Stimulated activated CD4-positive, alpha-beta T cell treated with anti-CD3 and anti-CD28 coated beads, Interleukin-1b, Interleukin-23, amount 100 ng/mL, for 1 hour (primary cell): ENCODE results near the gene ADAMTSL3.

ENCODE experiments used
- DNase-seq, 2 donors: peaks; one replicate each; pipeline ENCODE4 v3.0.0-alpha.2; 2020; ENCODE audit warnings: low read depth in 2 of 2

ADAMTSL3 gene

DNA sequence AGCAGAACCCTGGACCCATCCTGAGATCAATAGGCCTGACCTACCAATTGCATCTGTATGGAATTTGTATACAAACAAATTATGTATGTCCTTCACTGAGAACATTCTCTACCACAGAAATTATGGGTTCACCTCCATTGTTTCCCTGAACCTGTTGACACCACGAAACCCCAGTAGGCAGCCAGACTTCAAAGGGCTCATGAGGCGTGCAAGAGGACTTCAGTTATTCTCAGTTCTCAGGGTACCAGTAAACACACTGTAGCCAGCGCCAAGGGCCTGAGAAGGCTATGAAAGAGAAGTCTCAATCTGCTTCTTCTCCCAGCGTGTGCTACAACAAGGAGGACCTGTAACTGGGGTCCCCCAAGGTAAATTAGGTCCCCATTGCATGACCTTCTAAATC is 326.7 kb downstream of the ADAMTSL3 start:
- DNase-seq, result no peak

DNA sequence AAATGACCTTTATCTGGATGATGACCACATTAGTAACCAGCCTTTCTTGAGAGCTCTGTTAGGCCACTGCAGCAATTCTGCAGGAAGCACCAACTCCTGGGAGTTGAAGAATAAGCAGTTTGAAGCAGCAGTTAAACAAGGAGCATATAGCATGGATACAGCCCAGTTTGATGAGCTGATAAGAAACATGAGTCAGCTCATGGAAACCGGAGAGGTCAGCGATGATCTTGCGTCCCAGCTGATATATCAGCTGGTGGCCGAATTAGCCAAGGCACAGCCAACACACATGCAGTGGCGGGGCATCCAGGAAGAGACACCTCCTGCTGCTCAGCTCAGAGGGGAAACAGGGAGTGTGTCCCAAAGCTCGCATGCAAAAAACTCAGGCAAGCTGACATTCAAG is 328.8 kb downstream of the ADAMTSL3 start:
- no peak for DNase-seq

DNA sequence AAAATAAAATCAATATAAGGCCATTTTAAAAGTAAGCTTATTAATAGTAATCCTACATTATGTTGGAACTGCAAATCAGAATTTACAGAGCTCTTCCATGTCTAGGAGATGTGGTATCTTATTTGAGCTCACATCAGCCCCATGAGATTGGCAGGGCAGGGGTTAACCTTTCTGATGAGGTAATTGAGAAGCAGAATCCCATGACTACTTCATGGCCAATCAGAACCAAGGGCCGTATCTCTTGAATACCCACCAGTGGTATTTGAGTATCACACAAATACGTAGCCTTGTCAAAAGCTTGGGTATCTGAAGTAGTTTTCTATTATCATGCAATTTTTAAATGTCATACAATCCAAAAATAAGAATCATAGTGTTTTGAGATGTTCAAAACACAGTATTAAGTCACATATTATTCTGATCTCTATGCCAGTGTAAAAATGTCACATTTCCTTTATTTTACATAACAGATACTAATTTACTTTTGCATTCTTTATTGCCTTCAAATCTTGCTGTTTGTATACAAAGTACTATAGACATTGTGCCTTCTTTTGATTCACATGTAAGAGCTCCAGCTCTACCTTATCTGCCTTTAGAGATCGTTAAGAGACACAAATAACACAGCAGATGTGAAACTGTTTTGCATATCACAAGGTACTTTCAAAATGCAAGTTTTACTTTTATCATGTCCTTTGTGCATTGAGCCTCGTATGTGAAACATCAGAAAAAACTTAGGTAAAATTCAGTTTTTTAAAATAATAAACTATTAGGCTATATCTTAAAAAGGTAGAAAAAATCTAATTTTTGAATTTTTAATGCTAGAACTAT is 329.9 kb downstream of the ADAMTSL3 start:
- no peak for DNase-seq

DNA sequence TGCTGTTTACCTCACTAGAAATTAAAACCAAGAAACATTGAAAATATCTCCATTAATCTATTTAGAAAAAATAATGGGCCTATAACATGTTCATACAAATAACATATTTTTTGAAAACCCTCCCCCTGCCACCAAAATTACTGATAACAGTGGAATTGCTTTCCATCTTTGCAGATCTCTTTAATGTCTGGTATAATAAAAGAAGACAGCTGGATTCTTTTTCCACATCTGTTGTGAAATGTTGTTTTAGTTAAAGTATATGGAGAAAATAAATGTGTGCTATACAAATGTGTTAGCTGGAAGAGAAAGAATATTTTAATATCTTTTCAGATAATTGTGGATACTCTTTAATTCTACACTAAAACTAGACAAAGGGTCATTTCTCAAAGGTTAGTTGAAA is 330.7 kb downstream of the ADAMTSL3 start:
- DNase-seq, result no peak

DNA sequence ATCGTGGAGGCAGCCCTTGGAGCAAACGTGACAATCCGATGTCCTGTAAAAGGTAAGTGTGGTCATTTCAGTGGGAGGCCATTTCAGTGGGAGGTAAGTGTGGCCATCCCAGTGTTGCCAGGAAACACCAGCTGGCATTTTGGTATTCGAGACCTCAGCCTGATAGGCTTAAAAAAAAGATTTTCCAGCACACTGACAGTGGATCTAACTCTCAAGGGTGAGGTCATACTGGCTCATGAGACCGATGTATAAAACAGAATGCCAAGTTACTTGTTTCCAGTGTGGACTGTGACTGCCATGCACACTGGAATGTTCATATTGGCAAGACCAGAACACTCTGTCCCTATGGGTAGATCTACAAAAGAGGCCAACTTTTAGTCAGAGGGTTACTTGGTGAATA is 337.2 kb downstream of the ADAMTSL3 start:
- no peak for DNase-seq

DNA sequence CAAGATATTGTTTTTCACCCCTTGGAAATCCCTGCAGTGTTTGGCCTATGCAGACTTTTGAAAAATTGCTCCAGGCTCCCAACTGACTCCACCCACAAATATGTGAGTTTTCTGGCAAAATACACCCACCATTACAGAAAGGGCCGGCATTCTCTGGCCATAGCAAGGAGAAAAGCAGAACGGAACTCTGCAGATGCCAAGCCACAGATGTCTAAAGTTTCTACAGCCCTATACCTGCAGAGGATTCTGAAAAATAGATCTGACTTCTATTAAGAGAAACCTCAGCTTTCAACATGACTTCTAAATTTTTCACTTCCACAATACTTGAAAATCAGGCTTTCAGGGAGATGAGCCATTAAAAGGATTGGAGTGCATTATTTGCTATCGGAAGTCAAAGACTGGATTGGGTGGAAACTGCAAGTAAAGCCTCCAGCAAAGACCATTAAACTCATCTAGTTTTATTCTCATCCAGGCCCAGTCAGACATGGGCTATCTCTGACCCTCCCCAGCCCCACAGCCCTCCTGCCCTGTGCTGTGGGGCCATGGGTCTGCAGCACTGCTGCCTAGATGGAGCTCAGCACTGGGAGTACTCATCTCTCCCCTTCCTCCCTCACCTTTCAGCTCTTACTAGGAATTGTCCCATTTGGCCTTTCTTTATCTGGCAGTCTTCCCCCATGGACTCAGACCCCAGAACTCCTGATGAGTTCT is 338.6 kb downstream of the ADAMTSL3 start:
- no peak for DNase-seq

DNA sequence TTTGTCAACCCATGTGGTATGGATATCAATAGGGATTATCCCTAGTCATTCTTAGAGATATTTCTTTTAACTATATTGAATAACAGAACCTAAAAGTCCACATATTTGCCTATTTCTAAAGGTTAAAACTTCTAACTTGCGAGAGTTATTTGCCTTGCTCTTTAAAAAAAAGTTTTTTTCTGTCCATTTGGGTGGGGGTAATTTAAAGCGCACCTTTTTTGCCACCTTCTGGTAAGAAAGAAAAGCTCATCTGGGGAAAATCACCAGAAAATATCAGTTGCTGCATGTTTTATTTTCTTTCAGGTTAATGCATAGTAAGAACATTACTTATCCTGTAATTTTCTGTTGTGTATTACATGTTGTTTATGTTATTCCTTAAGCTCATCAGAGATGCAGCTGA is 339.7 kb downstream of the ADAMTSL3 start:
- no peak for DNase-seq

DNA sequence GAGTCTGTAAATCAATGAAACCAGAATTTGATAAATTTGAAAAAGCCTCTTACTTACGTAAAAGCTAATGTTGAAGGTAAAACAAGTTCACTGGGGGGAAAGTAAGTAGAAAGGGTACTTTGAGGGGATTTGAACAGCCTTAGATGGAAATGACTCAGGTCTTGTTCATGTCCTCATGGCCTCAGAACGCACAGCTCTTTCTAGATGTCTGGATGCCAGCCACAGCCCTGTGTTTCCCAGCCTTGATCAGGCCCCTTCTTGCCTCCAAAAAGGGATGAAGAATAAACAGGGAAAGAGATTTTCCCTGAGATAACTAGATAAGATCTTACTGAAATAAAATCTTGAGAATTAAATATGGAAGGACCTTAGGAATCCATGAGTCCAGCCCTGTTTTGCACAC is 344.6 kb downstream of the ADAMTSL3 start:
- DNase-seq, result no peak

DNA sequence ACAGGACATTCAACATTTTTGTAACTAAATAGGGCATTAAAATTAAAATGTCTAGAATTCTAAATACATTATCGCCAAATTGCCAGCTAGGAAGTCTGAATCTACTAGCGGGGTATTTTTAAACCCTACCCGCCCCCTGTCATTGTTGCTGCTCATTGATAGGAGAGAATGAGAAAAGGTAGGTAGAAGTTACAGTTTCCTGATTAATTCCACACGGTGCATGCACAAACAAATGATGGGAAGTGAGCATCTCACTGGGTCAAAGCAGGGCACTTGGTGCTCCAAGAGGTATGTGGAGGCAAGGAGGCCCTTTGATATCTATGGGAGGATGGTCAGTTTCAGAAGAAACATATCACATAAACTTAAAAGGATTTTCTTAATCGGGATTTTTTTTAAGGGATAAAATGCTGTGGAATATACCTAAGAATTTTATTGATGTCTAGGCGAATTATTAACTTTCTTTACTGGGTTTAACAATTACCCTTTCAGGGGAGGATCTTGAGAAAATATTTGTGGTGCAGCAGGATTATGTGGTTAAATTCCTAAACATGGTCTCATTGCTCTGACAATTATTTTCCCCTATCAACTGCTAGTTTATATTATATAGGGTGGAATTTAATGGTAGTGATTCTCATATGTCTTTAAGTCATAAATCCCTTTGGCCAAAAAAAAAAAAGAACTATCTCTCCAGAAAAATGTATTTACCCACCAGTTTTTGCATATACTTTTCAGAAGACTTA is 345.6 kb downstream of the ADAMTSL3 start:
- no peak for DNase-seq

DNA sequence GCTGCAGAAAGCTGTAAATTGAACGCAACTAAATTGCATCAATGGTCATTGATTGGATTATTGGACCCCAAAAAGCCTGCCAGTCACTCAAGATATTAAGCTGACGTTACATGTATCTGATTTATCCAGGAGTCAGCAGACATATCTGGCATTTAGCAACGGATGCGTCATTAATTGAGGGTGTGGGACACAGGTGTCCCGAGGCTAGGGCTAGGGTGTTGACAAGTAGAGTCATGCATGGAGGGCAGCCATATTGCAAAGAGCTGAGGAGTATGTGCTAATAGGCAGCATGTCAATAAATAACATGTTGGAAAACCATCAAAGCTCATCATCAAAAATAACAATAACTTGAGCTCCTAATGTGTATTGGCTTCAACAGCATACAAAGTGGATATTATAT is 347.1 kb downstream of the ADAMTSL3 start:
- no peak for DNase-seq

DNA sequence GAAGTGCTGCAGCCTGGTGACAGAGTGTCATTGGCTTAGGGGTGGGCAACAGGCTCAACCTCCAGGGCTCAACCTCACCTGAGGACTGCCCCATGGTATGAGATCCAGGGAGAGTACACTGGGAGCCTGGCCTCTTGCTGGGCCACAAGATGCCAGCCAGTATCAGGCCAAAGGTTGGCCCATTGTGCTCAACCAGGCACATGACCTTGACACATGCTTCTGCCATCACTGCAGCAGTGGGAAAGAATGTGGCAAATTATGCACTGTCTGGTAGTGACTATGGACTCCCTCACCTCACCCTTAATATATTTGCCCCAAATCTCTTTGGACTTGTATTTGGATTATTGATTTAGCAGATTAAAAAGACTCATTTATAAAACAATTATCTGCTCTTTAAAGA is 347.7 kb downstream of the ADAMTSL3 start:
- DNase-seq, result no peak

DNA sequence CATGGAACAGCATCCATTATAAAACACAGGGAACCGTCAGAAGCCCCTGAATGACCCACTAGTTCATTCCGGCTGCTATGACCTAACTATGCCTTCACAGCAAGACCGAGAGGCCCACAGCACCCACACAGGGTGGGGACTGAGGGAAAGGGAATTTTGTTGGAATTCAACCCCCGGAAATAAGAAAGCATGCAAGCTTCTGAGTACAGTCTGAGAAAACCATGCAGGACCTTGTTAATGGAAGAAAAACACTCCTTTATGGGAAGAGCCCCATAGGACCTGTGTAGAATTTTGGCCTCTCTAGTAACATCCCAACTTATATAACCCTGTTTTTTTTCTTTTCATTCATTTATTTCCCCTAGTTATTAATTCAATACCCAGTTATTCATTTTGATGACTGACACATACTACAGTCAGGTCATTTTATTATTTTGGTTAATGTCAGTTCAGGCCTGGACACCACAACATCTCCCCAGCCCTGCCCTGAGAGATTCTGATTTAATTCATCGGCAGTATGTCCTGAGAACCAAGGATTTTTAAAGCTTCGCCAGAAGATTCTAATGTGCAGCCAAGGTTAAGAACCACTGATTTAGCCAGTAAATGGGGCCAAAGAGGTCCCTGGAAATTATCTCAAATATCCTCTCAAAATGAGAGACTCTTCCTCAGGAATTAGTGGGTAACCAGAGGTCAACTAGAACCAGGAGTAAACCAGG is 350.0 kb downstream of the ADAMTSL3 start:
- no peak for DNase-seq

DNA sequence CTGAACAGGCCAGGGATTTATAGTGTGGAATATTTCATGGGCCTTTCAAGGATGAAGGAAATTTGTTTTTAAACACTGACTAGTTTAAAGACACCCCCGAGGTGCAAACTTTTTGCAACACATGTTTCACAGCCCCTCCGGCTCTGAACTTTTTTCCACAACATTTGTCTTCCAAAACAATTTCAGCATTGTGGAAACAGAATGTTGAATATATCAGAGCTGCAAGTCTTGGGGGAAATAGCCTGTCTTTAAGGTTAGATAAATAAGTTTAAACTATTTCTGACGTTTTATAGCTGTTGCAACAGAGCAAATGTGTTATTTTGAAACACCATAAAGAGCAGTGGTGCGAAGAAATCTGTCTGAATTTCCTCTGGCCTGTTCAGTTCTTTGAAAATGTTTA is 352.5 kb downstream of the ADAMTSL3 start:
- DNase-seq, result no peak

DNA sequence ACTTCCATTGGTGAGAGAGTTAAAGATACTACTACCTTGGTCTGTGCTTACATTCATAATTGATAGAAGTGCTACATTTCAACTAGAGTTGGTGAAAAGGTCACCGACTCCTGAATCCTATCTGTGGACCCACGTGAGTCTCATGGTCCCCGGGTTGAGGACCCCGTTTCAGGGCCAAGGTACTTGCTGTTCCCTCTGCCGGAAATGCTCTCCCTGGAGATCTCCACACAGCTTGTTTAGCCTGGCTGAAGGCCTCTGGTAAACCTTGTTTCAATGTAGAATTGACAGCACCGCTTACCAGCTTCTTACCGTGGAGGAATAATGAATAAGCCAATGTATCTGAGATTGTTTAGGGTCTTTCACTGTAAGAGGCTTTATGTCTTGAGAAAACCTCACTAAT is 355.7 kb downstream of the ADAMTSL3 start:
- DNase-seq, result no peak

DNA sequence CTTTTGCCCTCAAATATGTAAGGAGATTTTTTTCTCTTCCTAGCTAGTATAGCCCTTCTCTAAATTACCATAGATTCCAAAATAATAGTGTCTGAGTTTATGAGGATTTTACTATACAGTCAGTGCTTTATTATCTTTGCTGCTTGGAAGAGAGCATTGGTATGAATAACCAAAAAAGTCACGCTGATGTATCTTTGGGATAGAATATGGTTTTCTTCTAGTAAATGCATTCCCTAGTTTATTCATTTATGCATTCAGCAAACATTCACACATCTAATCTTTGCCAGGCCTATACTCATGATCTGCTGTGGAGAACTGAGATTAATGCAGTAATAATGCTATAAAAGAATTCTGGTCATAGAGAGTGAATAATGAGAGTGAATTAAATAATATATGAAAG is 356.3 kb downstream of the ADAMTSL3 start:
- no peak for DNase-seq

DNA sequence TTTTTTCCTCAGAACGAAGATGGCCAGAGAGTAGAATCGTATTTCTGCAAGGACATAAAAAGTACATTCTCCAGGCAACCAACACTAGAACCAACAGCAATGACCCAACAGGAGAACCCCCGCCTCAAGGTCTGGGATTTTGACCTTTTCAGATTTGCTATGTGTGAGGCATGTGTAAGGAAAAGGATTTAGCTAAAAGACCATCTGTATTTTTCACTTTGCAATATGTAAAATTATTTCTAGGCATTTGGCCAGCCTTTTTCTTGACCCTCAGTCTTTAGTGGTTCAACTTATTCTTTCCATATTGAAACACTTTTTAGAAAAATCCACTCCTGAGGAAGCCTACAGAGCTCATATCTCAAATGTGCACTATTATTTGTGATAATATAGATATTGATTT is 362.4 kb downstream of the ADAMTSL3 start:
- no peak for DNase-seq

DNA sequence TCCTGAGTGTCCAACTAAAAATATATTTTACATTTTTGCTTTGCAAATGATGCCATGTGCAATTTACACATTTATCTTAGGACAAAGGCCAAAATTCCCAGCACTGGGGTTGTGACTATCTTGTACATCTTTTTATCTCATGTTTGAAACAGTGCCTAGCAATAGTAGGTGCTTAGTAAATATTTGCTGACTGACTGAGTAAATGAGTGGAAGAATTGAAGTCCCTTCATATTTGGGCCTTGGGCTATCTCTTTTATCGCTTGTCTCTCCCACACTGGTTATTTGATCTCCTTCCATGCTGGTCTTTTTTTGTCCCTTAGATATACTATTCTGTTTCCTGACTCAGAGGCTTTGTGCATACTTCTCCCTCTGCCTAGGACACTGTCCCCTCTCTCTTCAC is 368.6 kb downstream of the ADAMTSL3 start:
- no peak for DNase-seq

DNA sequence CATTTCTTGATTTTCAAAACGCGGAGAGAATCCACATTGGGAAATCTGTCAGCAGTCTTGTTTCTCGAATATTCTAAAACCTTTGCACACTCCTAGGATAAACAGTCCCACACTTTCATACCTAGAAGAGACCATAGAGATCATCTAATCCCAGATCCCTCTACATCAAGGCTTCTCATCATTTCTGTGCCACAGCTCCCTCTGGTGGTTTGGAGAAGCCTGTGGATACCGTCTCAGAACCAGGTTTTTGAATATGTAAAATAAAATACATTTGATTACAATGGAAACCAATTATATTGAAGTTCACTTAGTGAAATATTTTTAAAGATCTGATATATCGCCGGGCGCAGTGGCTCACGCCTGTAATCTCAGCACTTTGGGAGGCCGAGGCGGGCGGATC is 369.7 kb downstream of the ADAMTSL3 start:
- DNase-seq, result no peak

DNA sequence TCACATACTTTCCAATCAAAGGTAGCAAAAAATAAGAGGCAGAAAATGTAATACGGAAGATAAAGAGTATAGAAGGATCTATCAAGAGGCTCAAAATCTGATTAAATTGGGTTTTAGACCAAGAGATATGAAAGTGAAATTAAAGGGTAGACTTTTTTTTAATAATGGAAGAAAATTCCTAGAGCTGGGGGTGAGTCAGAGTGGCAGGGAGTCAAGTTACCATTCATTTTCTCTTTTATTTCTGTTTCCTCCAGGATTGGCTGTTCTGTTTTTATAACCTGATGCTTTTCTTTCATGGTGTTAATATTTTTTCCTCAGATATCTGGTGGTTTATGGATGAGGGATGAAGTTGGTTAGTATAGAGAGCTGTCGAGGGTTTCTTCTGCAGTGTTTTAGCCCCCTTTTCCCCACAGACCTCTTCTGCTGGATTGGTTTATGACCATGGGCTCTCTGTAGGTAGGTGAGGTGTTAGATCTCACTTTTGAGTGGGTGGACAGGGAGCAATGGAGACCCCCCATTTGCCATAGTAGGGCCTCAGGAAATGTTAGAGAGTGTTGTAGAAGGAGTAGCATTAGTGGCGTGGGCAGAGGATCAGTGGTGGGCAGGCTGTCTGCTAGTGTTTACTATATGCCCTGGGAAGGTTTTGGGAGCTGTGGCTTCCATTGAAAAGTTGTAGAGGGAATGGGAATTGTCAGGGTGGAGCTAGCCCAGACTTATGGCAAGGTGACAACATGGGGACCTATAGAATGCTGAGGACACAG is 380.1 kb downstream of the ADAMTSL3 start:
- no peak for DNase-seq

DNA sequence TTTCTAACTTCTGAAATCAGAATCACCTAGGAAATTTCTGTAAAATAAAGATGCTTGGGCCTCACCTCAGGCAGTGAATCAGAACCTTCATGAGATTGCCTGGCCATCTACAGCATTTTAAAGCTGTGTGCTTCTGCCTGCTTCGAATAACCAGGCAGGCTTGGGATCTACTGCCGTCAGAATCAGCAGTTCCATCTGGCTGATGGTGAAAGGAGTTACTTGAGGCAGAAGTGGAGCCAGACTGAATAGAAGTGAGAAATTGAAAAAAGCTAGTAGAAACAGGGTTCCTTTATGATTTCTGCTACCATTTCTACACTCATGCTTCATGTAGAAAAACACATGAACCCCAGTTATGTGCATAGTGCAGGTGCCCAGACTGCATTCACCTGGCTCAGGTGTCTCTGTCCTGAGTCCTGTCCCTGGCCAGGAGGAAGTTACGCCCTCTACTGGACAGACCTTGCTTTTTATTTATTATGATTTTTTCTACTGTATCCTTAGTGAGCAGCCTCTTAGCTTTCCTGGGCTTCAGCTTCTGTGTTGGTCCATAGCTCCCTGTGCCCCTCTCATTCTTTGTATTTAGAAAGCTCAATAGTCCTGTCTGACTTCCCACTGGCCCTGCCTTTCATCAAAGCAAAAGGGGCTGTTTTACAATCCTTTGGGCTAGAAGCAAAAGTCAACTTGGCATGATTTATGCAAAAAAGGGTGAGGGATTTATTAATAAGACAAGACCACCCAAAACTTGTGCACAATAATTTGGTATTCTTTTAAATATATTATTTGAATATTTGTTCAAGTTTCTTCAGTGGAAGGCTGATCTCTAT is 380.9 kb downstream of the ADAMTSL3 start:
- no peak for DNase-seq

DNA sequence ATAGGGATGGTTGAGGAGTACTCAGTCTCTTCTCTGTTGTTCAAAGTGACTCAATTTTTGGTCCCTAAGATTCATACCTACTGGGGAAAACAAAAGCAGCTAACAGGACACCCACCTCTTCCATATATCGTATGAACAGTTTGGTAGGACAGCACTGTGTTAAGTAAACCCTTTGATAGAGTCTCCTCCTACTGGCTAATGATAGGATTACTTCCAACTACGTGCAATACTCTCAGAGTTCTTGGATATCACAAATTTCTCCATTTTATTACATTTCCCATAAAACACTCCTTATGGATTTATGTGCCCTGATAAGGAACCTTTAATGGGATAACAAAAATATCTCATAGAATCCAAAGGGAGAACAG is 381.5 kb downstream of the ADAMTSL3 start:
- no peak for DNase-seq
